SK-MEL-5 (cell line): ENCODE results near the gene CCNJL. TPM values are rescaled to one million over a fixed set of nuclear protein-coding genes. Genes with fewer than 3 reads are reported as not detected.
"Not testable (repeated sequence)": the region's sequence is repeated elsewhere in the genome, so short reads cannot be mapped to it uniquely, and the experiment has no call there.

Experiments used
- DNase-seq: peaks from one replicate; pipeline ENCODE4 v3.0.0-alpha.2; 2016; ENCODE audit warnings: low read depth, low spot score
- in situ Hi-C: cut with HindIII; loops from 2 replicates; pipeline ENCODE4 v1.10.0; 2016; ENCODE audit warnings: low sequenced_read_pairs, high pct_unique_total_duplicates, low pct_unique_long_range_greater_than_20kb
- total RNA-seq: library from RNA; depleted of rRNA; stranded (reverse); fragments of >200 nt; shearing (Covaris generic); gene quantifications from 2 replicates; pipeline ENCODE4 v1.2.3, GENCODE V29; 2014

The CCNJL gene
- total RNA-seq, 1 experiment from 2014 or later = 3.2 TPM

GRCh38 chr5:160251406-160252155 is 60.8 kb downstream of the CCNJL start:
- DNase-seq = no peak
- in situ Hi-C loops = no loop called here

- DNase-seq = no peak
- in situ Hi-C loops = no loop called here
These were observed 61.5 kb downstream of the CCNJL start for GRCh38 chr5:160250826-160251225.

- in situ Hi-C loops = no loop called here
- DNase-seq = no peak
These were observed 62.1 kb downstream of the CCNJL start for GRCh38 chr5:160250226-160250625.

GRCh38 chr5:160249570-160249969 is 62.8 kb downstream of the CCNJL start:
- in situ Hi-C loops, DNase-seq: not testable (repeated sequence)

- in situ Hi-C loops = no loop called here
- DNase-seq = no peak
These were observed 66.8 kb downstream of the CCNJL start for GRCh38 chr5:160245506-160246086.

GRCh38 chr5:160242145-160242544 is 70.2 kb downstream of the CCNJL start:
- no peak for DNase-seq
- in situ Hi-C loops = no loop called here

- DNase-seq = no peak
- in situ Hi-C loops = no loop called here
These were observed 72.0 kb downstream of the CCNJL start for GRCh38 chr5:160240350-160240749.

GRCh38 chr5:160237571-160238093 is 74.7 kb downstream of the CCNJL start:
- no peak for DNase-seq
- in situ Hi-C loops = no loop called here

GRCh38 chr5:160235731-160236130 is 76.6 kb downstream of the CCNJL start:
- in situ Hi-C loops = no loop called here
- DNase-seq = no peak

- in situ Hi-C loops = no loop called here
- no peak for DNase-seq
These were observed 79.1 kb downstream of the CCNJL start for GRCh38 chr5:160233215-160233614.

GRCh38 chr5:160231783-160232342 is 80.5 kb downstream of the CCNJL start:
- DNase-seq = no peak
- in situ Hi-C loops = no loop called here

GRCh38 chr5:160230686-160231527 is 81.5 kb downstream of the CCNJL start:
- in situ Hi-C loops = no loop called here
- DNase-seq = no peak

- DNase-seq = no peak
- in situ Hi-C loops = no loop called here
These were observed 83.1 kb downstream of the CCNJL start, which contains the start of gene FABP6 for GRCh38 chr5:160229190-160229742. FABP6 (plus strand) TSS chr5:160229506; CDS start chr5:160229558, 52 bp downstream.

GRCh38 chr5:160227012-160227411 is 85.4 kb downstream of the CCNJL start:
- in situ Hi-C loops = no loop called here
- no peak for DNase-seq

- no peak for DNase-seq
- in situ Hi-C loops = no loop called here
These were observed 91.3 kb downstream of the CCNJL start for GRCh38 chr5:160221082-160221481.

- in situ Hi-C loops = no loop called here
- DNase-seq = no peak
These were observed 93.0 kb downstream of the CCNJL start for GRCh38 chr5:160219356-160219755.

GRCh38 chr5:160213537-160213936 is 98.8 kb downstream of the CCNJL start:
- peak; percentile 51 for DNase-seq
- in situ Hi-C loops = no loop called here

GRCh38 chr5:160211352-160211751 is 101.0 kb downstream of the CCNJL start:
- in situ Hi-C loops = no loop called here
- no peak for DNase-seq
